Sigmoid colon (tissue), 4 donors: ENCODE results near the gene GPLD1.

Experiments
- POLR2A ChIP-seq, 2 donors: fragments of 450-650 bp; IDR thresholded peaks; one replicate each; pipeline ENCODE4 v1.6.1; 2016; ENCODE audit warnings: antibody characterized with exemption in 2 of 2, mild to moderate bottlenecking in 2 of 2, moderate library complexity in 2 of 2
- POLR2AphosphoS5 ChIP-seq, 4 donors: sonication (generic); formaldehyde crosslinking; IDR thresholded peaks; one replicate each; pipeline ENCODE4 v1.6.1; 2017; ENCODE audit warnings: antibody characterized with exemption in 4 of 4
- TF ChIP-seq, protein P1 (sequence below), 4 experiments: fragments of 450-650 bp in 3 of 4; fragments of 200-600 bp in 1 of 4; IDR thresholded peaks; one replicate each; pipeline ENCODE4 v1.5.1; 2016 to 2019; ENCODE audit warnings: antibody characterized with exemption in 4 of 4, mild to moderate bottlenecking in 3 of 4, moderate library complexity in 2 of 4

DNA sequence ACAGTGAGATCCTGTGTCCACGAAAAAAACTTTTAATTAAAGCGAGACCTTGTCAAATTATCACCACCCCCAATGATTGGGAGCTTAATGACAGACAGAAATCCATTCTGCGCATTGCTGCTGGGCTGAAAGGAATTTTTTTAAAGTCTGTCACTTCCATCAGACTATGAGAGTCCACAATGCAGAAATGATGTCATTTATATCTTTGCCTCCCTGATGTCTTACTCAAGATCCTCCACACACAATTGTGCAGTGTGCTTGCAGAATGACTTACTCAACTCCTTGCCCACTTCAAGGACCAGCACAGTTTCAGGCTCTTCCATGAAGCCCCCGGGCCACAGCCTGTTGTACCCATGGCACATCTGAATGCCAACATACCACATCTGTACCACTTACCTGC is 41.0 kb downstream of the GPLD1 start:
- no peak for TF ChIP-seq POLR2A (IDR thresholded peaks at IDR 0.05)
- TF ChIP-seq, protein P1, sequence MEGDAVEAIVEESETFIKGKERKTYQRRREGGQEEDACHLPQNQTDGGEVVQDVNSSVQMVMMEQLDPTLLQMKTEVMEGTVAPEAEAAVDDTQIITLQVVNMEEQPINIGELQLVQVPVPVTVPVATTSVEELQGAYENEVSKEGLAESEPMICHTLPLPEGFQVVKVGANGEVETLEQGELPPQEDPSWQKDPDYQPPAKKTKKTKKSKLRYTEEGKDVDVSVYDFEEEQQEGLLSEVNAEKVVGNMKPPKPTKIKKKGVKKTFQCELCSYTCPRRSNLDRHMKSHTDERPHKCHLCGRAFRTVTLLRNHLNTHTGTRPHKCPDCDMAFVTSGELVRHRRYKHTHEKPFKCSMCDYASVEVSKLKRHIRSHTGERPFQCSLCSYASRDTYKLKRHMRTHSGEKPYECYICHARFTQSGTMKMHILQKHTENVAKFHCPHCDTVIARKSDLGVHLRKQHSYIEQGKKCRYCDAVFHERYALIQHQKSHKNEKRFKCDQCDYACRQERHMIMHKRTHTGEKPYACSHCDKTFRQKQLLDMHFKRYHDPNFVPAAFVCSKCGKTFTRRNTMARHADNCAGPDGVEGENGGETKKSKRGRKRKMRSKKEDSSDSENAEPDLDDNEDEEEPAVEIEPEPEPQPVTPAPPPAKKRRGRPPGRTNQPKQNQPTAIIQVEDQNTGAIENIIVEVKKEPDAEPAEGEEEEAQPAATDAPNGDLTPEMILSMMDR (IDR thresholded peaks at IDR 0.05), result no peak
- no peak for TF ChIP-seq POLR2AphosphoS5 (IDR thresholded peaks at IDR 0.05)
